CD4-positive, alpha-beta T cell (primary cell): Measurements from ENCODE around the gene RHOD. TPM values are rescaled to one million over a fixed set of nuclear protein-coding genes. Genes with fewer than 3 reads are reported as not detected.

ENCODE experiments used
- ATAC-seq: fragments of 200-7000 bp; cut with Tn5 transposase; one replicate; pipeline ENCODE4 v1.10.0; 2022; ENCODE audit warnings: mild to moderate bottlenecking; ENCODE audit not compliant: poor library complexity
- CTCF ChIA-PET: fragments of 350-600 bp; sonication (Branson Sonifier 250); formaldehyde crosslinking; loops from one replicate; lab custom pipeline; 2021; ENCODE audit warnings: antibody characterized with exemption, inconsistent platforms; lab: Charles Lee
- POLR2A ChIA-PET: fragments of 350-600 bp; sonication (Branson Sonifier 250); formaldehyde crosslinking; loops from one replicate; lab custom pipeline; 2021; ENCODE audit warnings: antibody characterized with exemption, inconsistent platforms; lab: Charles Lee
- DNase-seq, 14 experiments: peaks; one replicate each; pipeline ENCODE4 v3.0.0-alpha.2; 2013 to 2020; ENCODE audit warnings: mixed read lengths in 2 of 14
- H3K27ac ChIP-seq, 2 donors: one replicate each; pipeline versions ENCODE4 v1.5.1 to v1.7.0; 2013; ENCODE audit warnings: low read length in 2 of 2, low read depth in 1 of 2, mild to moderate bottlenecking in 1 of 2
- H3K27me3 ChIP-seq, 2 experiments: 1 replicate in 1 of 2; 2 replicates in 1 of 2; pipeline versions ENCODE4 v1.6.1 to v1.7.0; 2013; ENCODE audit warnings: low read length in 2 of 2, control low read depth in 1 of 2, mild to moderate bottlenecking in 1 of 2, moderate library complexity in 1 of 2; ENCODE audit not compliant: insufficient read depth in 2 of 2, control insufficient read depth in 1 of 2
- H3K36me3 ChIP-seq: one replicate; pipeline ENCODE4 v1.6.1; 2013; ENCODE audit warnings: low read length, control low read depth; ENCODE audit not compliant: insufficient read depth
- H3K4me1 ChIP-seq: one replicate; pipeline ENCODE4 v1.6.1; 2013; ENCODE audit warnings: low read length, control low read depth; ENCODE audit not compliant: insufficient read depth
- H3K4me3 ChIP-seq: one replicate; pipeline ENCODE4 v1.5.1; 2013; ENCODE audit warnings: mild to moderate bottlenecking, low read length, moderate library complexity
- H3K9me3 ChIP-seq, 2 experiments: 1 replicate in 1 of 2; 2 replicates in 1 of 2; pipeline versions ENCODE4 v1.6.1 to v1.7.0; 2013; ENCODE audit warnings: low read length in 2 of 2, mild to moderate bottlenecking in 2 of 2, control low read depth in 1 of 2, moderate library complexity in 1 of 2; ENCODE audit not compliant: control insufficient read depth in 1 of 2, insufficient read depth in 1 of 2
- H3K27ac Mint-ChIP-seq: one replicate; pipeline ENCODE4 v1.8.0; 2020; ENCODE audit warnings: mixed read lengths
- H3K27me3 Mint-ChIP-seq: one replicate; pipeline ENCODE4 v1.8.0; 2021; ENCODE audit warnings: mixed read lengths
- H3K36me3 Mint-ChIP-seq: one replicate; pipeline ENCODE4 v1.8.0; 2021; ENCODE audit warnings: low read depth, mixed read lengths
- H3K4me1 Mint-ChIP-seq: one replicate; pipeline ENCODE4 v1.8.0; 2021; ENCODE audit warnings: low read depth, mixed read lengths
- H3K4me3 Mint-ChIP-seq: one replicate; pipeline ENCODE4 v1.8.0; 2020; ENCODE audit warnings: mild to moderate bottlenecking, mixed read lengths
- H3K9me3 Mint-ChIP-seq: one replicate; pipeline ENCODE4 v1.8.0; 2020; ENCODE audit warnings: mixed read lengths
- CTCF ChIP-seq: fragments of 200-600 bp; IDR thresholded peaks from one replicate; pipeline ENCODE4 v1.8.0; 2022; ENCODE audit warnings: antibody characterized with exemption, mild to moderate bottlenecking
- intact Hi-C, 2 experiments: fragments of 100-400 bp; cut with DNase I in 1 of 2; cut with micrococcal nuclease in 1 of 2; formaldehyde crosslinking; loops; one replicate each; pipeline versions ENCODE4 v1.15.1 to v1.9.0; 2023 to 2025; cut with DNase I, micrococcal nuclease
- total RNA-seq, 174 experiments: library from RNA in 2 of 174; stranded (reverse) in 2 of 174; gene quantifications; one replicate each; pipeline ENCODE4 v1.2.3 and lab custom pipeline; 2021 to 2026

RHOD gene
- total RNA-seq, 2 experiments from 2014 or later: not detected

- Mint-ChIP-seq H3K9me3 (no peaks in the 10 kb centered on the region), H3K27ac (no peak overlapping the region), H3K27me3 (peaks cover 3% of the 10 kb centered on the region), H3K36me3 (no peaks in the 10 kb centered on the region), H3K4me3 (no peak overlapping the region), H3K4me1 (peaks cover 16% of the 10 kb centered on the region)
- Histone ChIP-seq H3K27ac (no peak overlapping the region), H3K27me3 (peaks cover 3 to 5% of the 10 kb centered on the region in 2 experiments), H3K9me3 (no peaks in the 10 kb centered on the region), H3K36me3 (no peaks in the 10 kb centered on the region), H3K4me3 (no peak overlapping the region), H3K4me1 (peaks cover 21% of the 10 kb centered on the region)
- TF ChIP-seq CTCF: no peak
- POLR2A ChIA-PET: no interaction called here
- intact Hi-C loops: no loop called here
- CTCF ChIA-PET: no interaction called here
- DNase-seq (no peak), ATAC-seq (no peak)
Observed at GRCh38 chr11:67059671-67060070, 3.0 kb downstream of the RHOD start.

GRCh38 chr11:67060111-67060522, 3.5 kb downstream of the RHOD start:
- ChIA-PET CTCF (no interaction called here), POLR2A (no interaction called here)
- Mint-ChIP-seq H3K4me1 (peaks cover 15% of the 10 kb centered on the region), H3K9me3 (no peaks in the 10 kb centered on the region), H3K36me3 (no peaks in the 10 kb centered on the region), H3K4me3 (no peak overlapping the region), H3K27me3 (peaks cover 3% of the 10 kb centered on the region), H3K27ac (no peak overlapping the region)
- ATAC-seq (no peak), DNase-seq (no peak)
- H3K9me3 ChIP-seq: no peaks in the 10 kb centered on the region
- intact Hi-C loops: no loop called here
- no peak overlapping the region for H3K4me3 ChIP-seq
- TF ChIP-seq CTCF: no peak
- no peak overlapping the region for H3K27ac ChIP-seq
- peaks cover 3 to 5% of the 10 kb centered on the region in 2 experiments for H3K27me3 ChIP-seq
- peaks cover 21% of the 10 kb centered on the region for H3K4me1 ChIP-seq
- H3K36me3 ChIP-seq: no peaks in the 10 kb centered on the region

GRCh38 chr11:67062526-67063373, 6.1 kb downstream of the RHOD start:
- POLR2A ChIA-PET: no interaction called here
- no peaks in the 10 kb centered on the region for H3K9me3 Mint-ChIP-seq

More at GRCh38 chr11:67062526-67063373, 6.1 kb downstream of the RHOD start:
- Histone ChIP-seq H3K36me3 (no peaks in the 10 kb centered on the region), H3K27ac (no peak overlapping the region), H3K27me3 (no peaks in the 10 kb centered on the region), H3K4me1 (no peaks in the 10 kb centered on the region), H3K4me3 (no peak overlapping the region), H3K9me3 (no peaks in the 10 kb centered on the region)
- no peak for ATAC-seq
- no peaks in the 10 kb centered on the region for H3K27me3 Mint-ChIP-seq
- DNase-seq: no peak
- no peaks in the 10 kb centered on the region for H3K4me1 Mint-ChIP-seq
- intact Hi-C loops: no loop called here
- H3K4me3 Mint-ChIP-seq: no peak overlapping the region
- no peaks in the 10 kb centered on the region for H3K36me3 Mint-ChIP-seq
- CTCF ChIA-PET: no interaction called here
- no peak for TF ChIP-seq CTCF
- H3K27ac Mint-ChIP-seq: no peak overlapping the region
